Smooth muscle cell of the brain vasculature (primary cell): ENCODE measurements around the gene CC2D2A.

Experiments used
- DNase-seq: peaks from one replicate; pipeline ENCODE4 v3.0.0-alpha.2; 2012; ENCODE audit warnings: low read depth, low spot score

The CC2D2A gene

DNA sequence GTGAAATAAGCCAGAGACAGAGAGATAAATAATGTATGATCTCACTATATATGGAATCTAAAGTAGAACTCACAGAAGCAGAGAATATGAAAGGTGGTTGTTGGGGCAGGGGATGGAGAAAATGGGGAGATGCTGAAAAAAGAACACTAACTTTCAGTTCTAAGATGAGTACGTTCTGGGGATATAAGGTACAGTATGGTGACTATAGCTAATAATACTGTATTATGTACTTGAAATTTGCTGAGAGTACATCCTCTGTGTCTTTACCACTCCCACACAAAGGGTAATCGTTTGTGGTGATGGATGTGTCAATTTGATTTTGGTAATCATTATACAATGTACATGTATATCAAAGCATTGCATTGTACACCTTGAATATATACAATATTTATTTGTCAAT lies 178.9 kb downstream of the CC2D2A start:
- DNase-seq: no peak

DNA sequence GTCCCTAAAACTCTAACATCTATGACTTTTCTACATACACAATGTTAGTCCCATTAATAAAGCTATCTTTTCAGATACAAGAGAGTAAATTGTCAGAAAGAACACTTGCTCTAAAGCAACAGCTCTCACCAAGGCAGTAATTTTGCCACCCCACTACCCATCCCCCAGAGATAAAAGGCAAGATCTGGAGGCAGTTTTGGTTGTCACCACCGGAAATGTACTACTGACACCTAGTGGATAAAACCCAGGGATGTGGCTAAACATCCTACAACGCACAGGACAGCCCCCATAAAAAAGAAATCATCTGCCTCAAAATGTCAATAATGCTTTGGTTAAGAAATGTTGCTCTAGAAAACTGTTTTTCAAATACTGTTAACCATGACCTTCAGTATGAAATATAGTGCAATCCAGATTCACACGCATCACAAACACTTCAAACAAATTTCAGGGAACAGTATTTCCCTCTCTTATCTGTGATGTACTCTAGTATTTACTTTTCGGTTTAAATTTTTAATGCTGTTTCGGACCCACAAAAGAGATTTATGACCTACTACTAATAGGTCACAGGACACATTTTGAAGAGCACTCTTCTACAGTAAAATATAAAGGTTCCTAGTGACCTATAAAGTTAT lies 180.3 kb downstream of the CC2D2A start:
- DNase-seq: no peak
